Smooth muscle cell (in vitro differentiated cells): ENCODE results near the gene PRR14L. TPM values are rescaled to one million over a fixed set of nuclear protein-coding genes. Genes with fewer than 3 reads are reported as not detected.

Source experiments
- DNase-seq: peaks from one replicate; lab custom pipeline; 2025; ENCODE audit not compliant: unreplicated experiment; lab: John Stamatoyannopoulos, UW
- H2AFZ ChIP-seq: fragments of 200-600 bp; sonication (generic); 2 replicates; pipeline ENCODE4 v1.6.0; 2016; ENCODE audit warnings: antibody characterized with exemption, low read depth, mild to moderate bottlenecking
- H3F3A ChIP-seq: fragments of 200-600 bp; sonication (generic); 2 replicates; pipeline ENCODE4 v1.6.0; 2017; ENCODE audit warnings: antibody characterized with exemption, low read depth
- H3K27ac ChIP-seq: fragments of 200-600 bp; sonication (generic); 2 replicates; pipeline ENCODE4 v1.5.1; 2016; ENCODE audit warnings: low read depth, mild to moderate bottlenecking
- H3K27me3 ChIP-seq: fragments of 200-600 bp; sonication (generic); 2 replicates; pipeline ENCODE4 v1.6.1; 2016; ENCODE audit warnings: low read depth, mild to moderate bottlenecking
- H3K36me3 ChIP-seq: fragments of 200-600 bp; sonication (generic); 2 replicates; pipeline ENCODE4 v1.5.1; 2016; ENCODE audit warnings: low read depth
- H3K4me1 ChIP-seq: fragments of 200-600 bp; sonication (generic); 2 replicates; pipeline ENCODE4 v1.5.1; 2016; ENCODE audit warnings: low read depth
- H3K4me2 ChIP-seq: fragments of 200-600 bp; sonication (generic); 2 replicates; pipeline ENCODE4 v1.6.0; 2016; ENCODE audit warnings: mild to moderate bottlenecking
- H3K4me3 ChIP-seq: fragments of 200-600 bp; sonication (generic); 2 replicates; pipeline ENCODE4 v1.5.1; 2016; ENCODE audit warnings: mild to moderate bottlenecking
- H3K79me2 ChIP-seq: fragments of 200-600 bp; sonication (generic); 2 replicates; pipeline ENCODE4 v1.6.0; 2016; ENCODE audit warnings: low read depth, mild to moderate bottlenecking
- H3K9ac ChIP-seq: fragments of 200-600 bp; sonication (generic); 2 replicates; pipeline ENCODE4 v1.6.0; 2016; ENCODE audit warnings: low read depth
- H3K9me3 ChIP-seq: fragments of 200-600 bp; sonication (generic); replicated peaks from 2 replicates; pipeline ENCODE4 v1.5.1; 2016; ENCODE audit warnings: low read depth
- H4K20me1 ChIP-seq: fragments of 200-600 bp; sonication (generic); 2 replicates; pipeline ENCODE4 v1.6.0; 2016; ENCODE audit warnings: low read depth
- CTCF ChIP-seq: fragments of 200-600 bp; sonication (generic); IDR thresholded peaks from 2 replicates; pipeline ENCODE4 v1.5.1; 2017; ENCODE audit warnings: borderline replicate concordance, mild to moderate bottlenecking, antibody characterized with exemption; ENCODE audit not compliant: insufficient read depth, poor library complexity, severe bottlenecking
- WGBS: methylation state at CpG from one replicate; pipeline ENCODE4 v1.1.7; 2016; ENCODE audit warnings: low lambda C conversion rate; 5-methylcytosine and 5-hydroxymethylcytosine counted together
- polyA plus RNA-seq: library from polyadenylated mRNA; unstranded; fragments of >200 nt; fragmentation: Nextera tagmentation; extraction: Ambion mirVana; gene quantifications from 2 replicates; pipeline ENCODE4 v1.2.1, GENCODE V29; 2016
- total RNA-seq: library from RNA; depleted of rRNA; stranded (reverse); fragments of >200 nt; gene quantifications from 2 replicates; pipeline ENCODE4 v1.2.3, GENCODE V29; 2014

The PRR14L gene
- total and polyA plus RNA-seq, 2 experiments from 2014 or later: 9.2 to 20.6 TPM

GRCh38 chr22:31757265-31757664, 7.3 kb upstream of the PRR14L start:
- no peak overlapping the region for H3K9ac ChIP-seq
- H3K27me3 ChIP-seq: no peaks in the 10 kb centered on the region
- no peak overlapping the region for H2AFZ ChIP-seq
- no peak for TF ChIP-seq CTCF
- no peak overlapping the region for H3K4me3 ChIP-seq
- H3K4me1 ChIP-seq: peaks cover 21% of the 10 kb centered on the region
- no peak for DNase-seq
- no peaks in the 10 kb centered on the region for H4K20me1 ChIP-seq
- H3K27ac ChIP-seq: no peak overlapping the region
- no peaks in the 10 kb centered on the region for H3K79me2 ChIP-seq
- H3K4me2 ChIP-seq: no peak overlapping the region
- H3K9me3 ChIP-seq: no peaks in the 10 kb centered on the region
- 88% methylated on average over 1 of the region's 1 CpG for WGBS
- H3K36me3 ChIP-seq: no peaks in the 10 kb centered on the region
- H3F3A ChIP-seq: peaks cover 5% of the 10 kb centered on the region

DNA sequence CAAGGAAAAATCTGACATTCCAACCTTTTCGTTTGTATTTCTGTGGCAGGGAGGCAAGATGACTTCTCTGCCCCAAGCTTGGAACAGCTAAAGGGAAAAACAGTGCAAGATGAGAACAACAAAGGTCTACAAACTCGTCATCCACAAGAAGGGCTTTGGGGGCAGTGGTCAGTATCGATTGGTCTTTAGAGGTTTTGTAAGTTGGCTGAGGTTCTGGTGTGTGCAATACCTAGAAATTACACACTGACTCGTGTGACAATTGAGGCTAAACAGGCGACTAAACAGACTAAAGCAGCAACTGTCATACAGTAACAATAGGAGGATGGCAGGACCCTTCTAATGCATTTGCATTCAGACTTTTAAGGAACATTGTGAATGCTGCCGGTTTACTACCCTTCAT, 4.9 kb upstream of the PRR14L start:
- Histone ChIP-seq H2AFZ (peak overlapping the region; percentile 81), H3K27ac (peak overlapping the region; percentile 29), H3K4me2 (peak overlapping the region; percentile 91), H3K27me3 (no peaks in the 10 kb centered on the region), H3K4me3 (peak overlapping the region; percentile 60), H3K9me3 (no peaks in the 10 kb centered on the region), H3K4me1 (peaks cover 22% of the 10 kb centered on the region), H3F3A (peaks cover 5% of the 10 kb centered on the region), H4K20me1 (no peaks in the 10 kb centered on the region), H3K79me2 (no peaks in the 10 kb centered on the region), H3K36me3 (no peaks in the 10 kb centered on the region), H3K9ac (no peak overlapping the region)
- 58% methylated on average over 6 of the region's 6 CpGs for WGBS
- no peak for TF ChIP-seq CTCF
- no peak for DNase-seq

DNA sequence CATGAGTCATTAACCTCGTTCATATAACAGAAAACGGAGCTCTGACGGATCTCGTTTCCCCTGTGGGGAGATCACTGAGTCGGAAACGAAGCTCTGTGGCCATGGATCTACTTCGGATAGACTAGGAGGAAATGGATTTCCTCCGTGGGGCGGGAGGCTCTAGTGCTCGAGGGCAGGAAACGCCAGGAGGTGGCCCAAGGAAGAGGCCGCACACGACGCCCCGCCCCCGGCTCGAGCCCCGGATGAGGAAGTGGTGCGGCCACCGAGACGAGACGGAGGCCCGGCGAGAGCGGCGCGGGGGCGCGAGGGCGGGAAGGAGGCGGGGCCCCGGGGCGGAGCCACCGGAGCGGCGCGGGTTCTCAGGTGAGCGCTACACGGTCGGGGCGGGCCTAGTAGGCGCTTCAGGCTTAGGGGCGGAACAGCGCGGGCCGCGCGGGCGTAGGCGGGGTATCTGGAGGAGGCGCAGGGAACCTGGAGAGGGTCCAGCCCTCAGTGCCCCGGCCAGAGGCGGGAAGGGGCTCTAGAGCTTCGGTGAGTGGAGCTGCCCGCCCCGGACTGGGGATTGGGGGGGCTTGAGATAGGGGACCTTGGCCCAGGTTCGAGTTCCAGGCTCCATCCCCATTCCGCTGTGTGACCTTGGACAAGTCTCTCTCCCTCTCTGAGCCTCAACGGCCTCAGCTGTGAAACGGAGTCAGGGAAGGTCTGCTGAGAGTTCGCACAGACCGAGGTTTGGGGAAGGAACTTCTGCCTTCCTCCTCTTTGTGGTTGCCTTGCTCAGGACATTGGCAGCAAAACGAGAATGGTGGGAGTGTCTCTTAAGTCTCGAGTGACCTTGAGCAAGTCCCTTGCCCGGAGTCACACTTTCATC, 3.9 kb upstream of the PRR14L start, which contains the start of gene DEPDC5:
DEPDC5 (plus strand) TSS at position 386 of the 868 bp plus-strand sequence. CDS start 903 bp downstream, outside the sequence.
- peaks cover 24% of the 10 kb centered on the region for H3K4me1 ChIP-seq
- H3K4me3 ChIP-seq: peak within 1 kb of the TSS; percentile 60
- H3K4me2 ChIP-seq: peak within 1 kb of the TSS; percentile 91
- no peak for TF ChIP-seq CTCF
- no peaks in the 10 kb centered on the region for H3K27me3 ChIP-seq
- peak within 1 kb of the TSS; percentile 84 for H3K9ac ChIP-seq
- peak within 1 kb of the TSS; percentile 89 for H3K27ac ChIP-seq
- H3K79me2 ChIP-seq: peaks cover 7% of the 10 kb centered on the region
- H3K9me3 ChIP-seq: no peaks in the 10 kb centered on the region
- H2AFZ ChIP-seq: peak within 1 kb of the TSS; percentile 81
- no peaks in the 10 kb centered on the region for H3K36me3 ChIP-seq
- peak; percentile 85 for DNase-seq
- H4K20me1 ChIP-seq: no peaks in the 10 kb centered on the region
- WGBS: 4% methylated on average over 26 of the region's 65 CpGs
- peaks cover 5% of the 10 kb centered on the region for H3F3A ChIP-seq
